Measurements from ENCODE around the gene NRL. TPM values are rescaled to one million over a fixed set of nuclear protein-coding genes. Genes with fewer than 3 reads are reported as not detected.

The NRL gene
- total RNA-seq, 1 donor from 2014 or later: 0.48 TPM

GRCh38 chr14:24130717-24131548 lies 16.2 kb upstream of the NRL start:
- Mint-ChIP-seq H3K27me3 (ENCODE audit: low read depth, unreplicated experiment) (peaks cover 8% of the 10 kb centered on the region), H3K36me3 (ENCODE audit: low read depth, unreplicated experiment) (no peaks in the 10 kb centered on the region), H3K9me3 (ENCODE audit: unreplicated experiment) (no peaks in the 10 kb centered on the region), H3K27ac (ENCODE audit: unreplicated experiment) (no peak overlapping the region), H3K4me3 (ENCODE audit: unreplicated experiment) (no peak overlapping the region), H3K4me1 (ENCODE audit: low read depth, unreplicated experiment) (peaks cover 2% of the 10 kb centered on the region)
- no peak for TF ChIP-seq CTCF (IDR thresholded peaks at IDR 0.05; ENCODE audit: insufficient read depth, low read depth, low read length)
- no peak for TF ChIP-seq EZH2 (IDR thresholded peaks at IDR 0.05; ENCODE audit: insufficient read depth, low read length)
- no peak overlapping the region for H3K9ac ChIP-seq (ENCODE audit: low read length)
- FAIRE-seq: no peak
- DNase-seq (ENCODE audit: low read depth): no peak
- no peaks in the 10 kb centered on the region for H3K79me2 ChIP-seq (ENCODE audit: insufficient read depth, low read length)
- H3K4me2 ChIP-seq (ENCODE audit: low read length): no peak overlapping the region
- H4K20me1 ChIP-seq (ENCODE audit: insufficient read depth, low read length): no peaks in the 10 kb centered on the region
- H3K27ac ChIP-seq (ENCODE audit: low read depth, low read length): no peak overlapping the region
- no peaks in the 10 kb centered on the region for H3K9me3 ChIP-seq (ENCODE audit: insufficient read depth, low read depth, low read length)
- H3K27me3 ChIP-seq (ENCODE audit: insufficient read depth, low read length): no peaks in the 10 kb centered on the region
- peaks cover 3% of the 10 kb centered on the region for H3K4me1 ChIP-seq (ENCODE audit: insufficient read depth, low read length)
- no peaks in the 10 kb centered on the region for H3K36me3 ChIP-seq (ENCODE audit: insufficient read depth, low read length)
- H2AFZ ChIP-seq (ENCODE audit: low read depth, low read length): no peak overlapping the region
- no peak overlapping the region for H3K4me3 ChIP-seq (ENCODE audit: insufficient read depth, low read depth, low read length)

DNA sequence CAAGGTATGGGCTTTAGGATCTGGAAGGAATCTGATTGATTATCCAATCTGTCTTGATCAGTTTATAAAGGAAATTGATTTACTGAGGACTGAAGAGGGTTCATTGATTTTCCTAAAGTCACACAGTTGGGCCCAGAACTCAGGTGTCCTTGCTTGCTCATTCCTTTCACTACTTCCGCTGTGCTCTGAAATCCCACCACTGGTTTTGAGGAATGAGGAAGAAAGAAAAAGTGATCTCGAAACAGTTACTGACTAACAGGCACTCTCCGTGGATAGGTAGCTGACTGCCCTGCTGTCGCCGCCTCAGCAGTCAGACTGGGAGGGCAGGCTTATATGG lies 15.6 kb upstream of the NRL start, which contains the start of gene FITM1:
TSS of gene FITM1 (plus strand) at position 280 of the 337 bp plus-strand sequence. CDS start 905 bp downstream, outside the sequence.
- H3K4me1 ChIP-seq (ENCODE audit: insufficient read depth, low read length): peaks cover 2% of the 10 kb centered on the region
- H3K9me3 ChIP-seq (ENCODE audit: insufficient read depth, low read depth, low read length): no peaks in the 10 kb centered on the region
- H2AFZ ChIP-seq (ENCODE audit: low read depth, low read length): no peak within 1 kb of the TSS
- H3K4me1 Mint-ChIP-seq (ENCODE audit: low read depth, unreplicated experiment): peaks cover 2% of the 10 kb centered on the region
- H3K27me3 Mint-ChIP-seq (ENCODE audit: low read depth, unreplicated experiment): peaks cover 8% of the 10 kb centered on the region
- H3K36me3 Mint-ChIP-seq (ENCODE audit: low read depth, unreplicated experiment): no peaks in the 10 kb centered on the region
- no peak within 1 kb of the TSS for H3K9ac ChIP-seq (ENCODE audit: low read length)
- H3K9me3 Mint-ChIP-seq (ENCODE audit: unreplicated experiment): no peaks in the 10 kb centered on the region
- no peak for TF ChIP-seq EZH2 (IDR thresholded peaks at IDR 0.05; ENCODE audit: insufficient read depth, low read length)
- no peak for TF ChIP-seq CTCF (IDR thresholded peaks at IDR 0.05; ENCODE audit: insufficient read depth, low read depth, low read length)
- no peaks in the 10 kb centered on the region for H3K27me3 ChIP-seq (ENCODE audit: insufficient read depth, low read length)
- H3K4me3 Mint-ChIP-seq (ENCODE audit: unreplicated experiment): no peak within 1 kb of the TSS
- DNase-seq (ENCODE audit: low read depth): no peak
- no peak within 1 kb of the TSS for H3K27ac ChIP-seq (ENCODE audit: low read depth, low read length)
- no peak within 1 kb of the TSS for H3K27ac Mint-ChIP-seq (ENCODE audit: unreplicated experiment)
- H3K79me2 ChIP-seq (ENCODE audit: insufficient read depth, low read length): no peaks in the 10 kb centered on the region
- FAIRE-seq: no peak
- H3K4me3 ChIP-seq (ENCODE audit: insufficient read depth, low read depth, low read length): no peak within 1 kb of the TSS
- no peak within 1 kb of the TSS for H3K4me2 ChIP-seq (ENCODE audit: low read length)
- H4K20me1 ChIP-seq (ENCODE audit: insufficient read depth, low read length): no peaks in the 10 kb centered on the region
- no peaks in the 10 kb centered on the region for H3K36me3 ChIP-seq (ENCODE audit: insufficient read depth, low read length)

DNA sequence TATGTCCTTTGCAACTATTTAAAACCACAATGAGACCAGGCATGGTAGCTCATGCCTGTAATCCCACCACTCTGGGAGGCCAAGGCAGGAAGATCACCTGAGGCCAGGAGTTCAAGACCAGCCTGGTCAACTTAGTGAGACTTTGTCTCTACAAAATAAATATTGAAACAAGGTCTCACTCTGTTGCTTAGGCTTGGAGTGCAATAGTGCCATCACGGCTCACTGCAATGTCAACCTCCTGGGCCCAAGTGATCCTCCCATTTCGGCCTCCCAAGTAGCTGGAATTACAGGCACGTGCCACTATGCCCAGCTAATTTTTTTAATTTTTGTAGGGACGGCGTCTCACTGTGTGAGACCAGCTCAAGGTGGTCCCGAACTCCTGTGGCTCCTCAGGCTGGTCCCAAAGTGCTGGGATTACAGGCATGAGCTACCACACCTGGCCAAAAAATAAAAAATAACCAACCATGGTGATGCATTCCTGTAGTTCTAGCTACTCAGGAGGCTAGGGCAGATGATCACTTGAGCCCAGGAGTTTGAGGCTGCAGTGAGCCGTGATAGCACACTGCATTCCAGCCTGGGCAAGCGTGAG lies 14.8 kb upstream of the NRL start:
- DNase-seq (ENCODE audit: low read depth) (no peak), FAIRE-seq (no peak)
- Histone ChIP-seq H3K4me2 (ENCODE audit: low read length) (no peak overlapping the region), H3K4me3 (ENCODE audit: insufficient read depth, low read depth, low read length) (no peak overlapping the region), H3K79me2 (ENCODE audit: insufficient read depth, low read length) (no peaks in the 10 kb centered on the region), H3K36me3 (ENCODE audit: insufficient read depth, low read length) (no peaks in the 10 kb centered on the region), H2AFZ (ENCODE audit: low read depth, low read length) (no peak overlapping the region), H3K4me1 (ENCODE audit: insufficient read depth, low read length) (no peaks in the 10 kb centered on the region), H3K9me3 (ENCODE audit: insufficient read depth, low read depth, low read length) (no peaks in the 10 kb centered on the region), H4K20me1 (ENCODE audit: insufficient read depth, low read length) (no peaks in the 10 kb centered on the region), H3K27me3 (ENCODE audit: insufficient read depth, low read length) (no peaks in the 10 kb centered on the region), H3K27ac (ENCODE audit: low read depth, low read length) (no peak overlapping the region), H3K9ac (ENCODE audit: low read length) (no peak overlapping the region)
- peaks cover 2% of the 10 kb centered on the region for H3K4me1 Mint-ChIP-seq (ENCODE audit: low read depth, unreplicated experiment)
- no peak for TF ChIP-seq EZH2 (IDR thresholded peaks at IDR 0.05; ENCODE audit: insufficient read depth, low read length)
- no peak for TF ChIP-seq CTCF (IDR thresholded peaks at IDR 0.05; ENCODE audit: insufficient read depth, low read depth, low read length)
- H3K27me3 Mint-ChIP-seq (ENCODE audit: low read depth, unreplicated experiment): peaks cover 8% of the 10 kb centered on the region
- no peaks in the 10 kb centered on the region for H3K36me3 Mint-ChIP-seq (ENCODE audit: low read depth, unreplicated experiment)
- H3K27ac Mint-ChIP-seq (ENCODE audit: unreplicated experiment): no peak overlapping the region
- H3K9me3 Mint-ChIP-seq (ENCODE audit: unreplicated experiment): no peaks in the 10 kb centered on the region
- H3K4me3 Mint-ChIP-seq (ENCODE audit: unreplicated experiment): no peak overlapping the region
